ENCODE data around the gene TGM2.

Gene TGM2

DNA sequence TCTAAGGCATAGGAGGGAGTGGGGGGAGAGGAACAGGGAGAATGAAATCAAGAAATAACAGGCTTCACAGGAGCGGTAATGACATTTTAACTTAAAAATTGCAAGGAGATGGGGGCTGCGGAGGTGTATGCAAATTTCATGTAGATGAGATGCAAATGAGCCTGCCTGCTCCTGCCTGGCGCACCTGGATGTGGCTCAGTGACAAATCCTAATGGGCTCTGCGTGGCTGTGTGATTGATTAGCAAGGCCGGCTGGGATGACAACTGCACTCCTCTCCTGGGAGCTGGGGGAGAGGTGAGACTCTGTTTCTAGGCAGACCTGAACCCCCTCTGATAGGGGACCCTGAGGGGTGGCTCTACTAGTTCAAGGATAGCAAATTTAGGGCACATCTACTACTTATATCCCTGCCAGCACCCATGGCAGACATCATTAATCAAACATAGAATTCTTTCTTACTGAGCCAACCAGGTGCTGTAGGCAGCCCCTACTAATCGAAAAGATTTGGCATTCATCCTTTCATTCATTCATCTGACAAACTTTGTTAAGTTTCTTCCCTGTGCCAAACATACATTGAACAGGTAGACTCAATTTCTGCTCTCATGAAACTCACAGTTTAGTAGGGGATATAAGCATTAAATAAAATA lies 38.4 kb upstream of the TGM2 start:
- no peaks in the 10 kb centered on the region for H3K9me3 Mint-ChIP-seq (ENCODE audit: low read depth)
- no peak overlapping the region for H3K27ac Mint-ChIP-seq
- no peaks in the 10 kb centered on the region for H3K36me3 Mint-ChIP-seq
- H3K27me3 Mint-ChIP-seq, result peaks cover 1% of the 10 kb centered on the region
- H3K4me3 Mint-ChIP-seq, result no peak overlapping the region
- H3K4me1 Mint-ChIP-seq (ENCODE audit: low read depth), result no peaks in the 10 kb centered on the region

DNA sequence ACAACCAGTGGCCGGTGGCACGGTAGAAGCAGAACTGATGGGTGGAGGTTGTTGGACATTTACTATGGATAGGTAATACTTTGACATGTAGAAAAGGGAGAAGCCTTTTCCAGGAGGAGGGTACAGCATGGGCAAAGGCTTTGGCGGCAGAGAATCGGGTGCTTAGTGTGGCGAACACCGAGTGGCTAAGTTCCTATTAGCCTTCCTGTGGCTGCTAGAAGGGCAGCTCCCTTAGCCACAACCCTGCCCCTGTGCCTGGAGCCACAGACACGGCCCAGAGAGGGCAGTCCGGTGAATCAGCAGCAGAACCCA lies 37.9 kb upstream of the TGM2 start:
- Mint-ChIP-seq H3K4me3 (no peak overlapping the region), H3K9me3 (ENCODE audit: low read depth) (no peaks in the 10 kb centered on the region), H3K27me3 (peaks cover 1% of the 10 kb centered on the region), H3K27ac (no peak overlapping the region), H3K4me1 (ENCODE audit: low read depth) (no peaks in the 10 kb centered on the region), H3K36me3 (no peaks in the 10 kb centered on the region)

DNA sequence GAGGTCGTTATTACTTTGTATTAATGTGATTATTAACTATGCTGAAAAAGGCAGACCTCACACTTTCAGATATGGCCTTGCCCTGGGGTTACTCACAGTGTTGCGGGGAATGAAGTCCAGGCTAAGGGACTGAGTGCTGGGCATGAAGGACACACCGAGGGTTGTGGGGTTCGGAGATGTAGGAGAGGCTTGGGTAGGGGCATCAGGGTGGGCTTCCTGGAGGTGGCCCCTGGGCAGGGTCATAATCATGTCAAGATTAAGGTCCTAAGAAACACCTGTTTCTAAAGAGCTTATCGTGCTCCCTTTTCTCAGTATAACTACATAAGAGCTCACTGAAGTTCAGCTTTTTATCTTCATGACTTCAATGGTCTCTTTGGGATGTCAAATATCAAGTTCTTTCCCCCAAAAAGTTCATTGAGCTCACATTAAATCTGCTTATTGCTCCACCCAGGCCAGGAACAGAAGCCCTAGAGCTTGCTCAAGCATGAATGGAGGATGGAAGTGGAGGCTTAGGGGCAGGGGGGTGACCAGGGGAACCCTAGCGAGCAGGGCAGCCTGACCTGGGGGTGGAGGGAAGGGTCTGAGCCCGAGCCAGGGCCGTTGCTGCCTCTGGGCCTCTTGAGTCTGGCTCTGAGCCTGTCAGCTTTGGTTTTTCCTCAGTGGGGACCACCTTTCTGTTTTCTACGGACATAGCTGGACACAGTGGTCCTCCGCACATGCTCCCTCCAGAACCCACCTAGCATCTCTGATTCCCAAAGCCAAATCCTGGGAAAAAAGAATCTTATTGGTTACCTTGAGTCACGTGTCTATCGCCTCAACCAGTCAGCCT lies 37.3 kb upstream of the TGM2 start:
- no peak overlapping the region for H3K27ac Mint-ChIP-seq
- H3K4me1 Mint-ChIP-seq (ENCODE audit: low read depth), result no peaks in the 10 kb centered on the region
- no peaks in the 10 kb centered on the region for H3K9me3 Mint-ChIP-seq (ENCODE audit: low read depth)
- no peaks in the 10 kb centered on the region for H3K36me3 Mint-ChIP-seq
- H3K27me3 Mint-ChIP-seq, result no peaks in the 10 kb centered on the region
- no peak overlapping the region for H3K4me3 Mint-ChIP-seq

DNA sequence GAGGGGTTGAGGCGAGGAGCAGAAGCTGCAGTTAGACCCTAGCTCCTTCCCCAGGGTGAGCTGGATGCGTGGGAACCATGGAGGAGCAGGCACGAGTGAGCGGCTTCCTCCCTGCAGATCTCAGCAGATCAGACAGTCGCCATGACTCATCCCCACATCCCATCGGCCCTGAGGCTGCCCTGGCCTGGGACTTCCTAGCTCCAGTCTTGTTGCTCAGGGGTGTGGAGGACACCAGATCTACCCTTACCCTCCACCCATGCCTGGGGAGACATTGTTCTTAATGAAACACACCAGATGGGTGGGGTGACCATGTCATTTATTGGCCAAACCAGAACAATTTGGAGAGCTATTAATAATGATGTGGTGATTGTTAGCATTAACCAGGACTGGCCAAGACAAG lies 36.3 kb upstream of the TGM2 start:
- Mint-ChIP-seq H3K9me3 (ENCODE audit: low read depth) (no peaks in the 10 kb centered on the region), H3K36me3 (no peaks in the 10 kb centered on the region), H3K4me3 (no peak overlapping the region), H3K27ac (no peak overlapping the region), H3K27me3 (no peaks in the 10 kb centered on the region), H3K4me1 (ENCODE audit: low read depth) (no peaks in the 10 kb centered on the region)

DNA sequence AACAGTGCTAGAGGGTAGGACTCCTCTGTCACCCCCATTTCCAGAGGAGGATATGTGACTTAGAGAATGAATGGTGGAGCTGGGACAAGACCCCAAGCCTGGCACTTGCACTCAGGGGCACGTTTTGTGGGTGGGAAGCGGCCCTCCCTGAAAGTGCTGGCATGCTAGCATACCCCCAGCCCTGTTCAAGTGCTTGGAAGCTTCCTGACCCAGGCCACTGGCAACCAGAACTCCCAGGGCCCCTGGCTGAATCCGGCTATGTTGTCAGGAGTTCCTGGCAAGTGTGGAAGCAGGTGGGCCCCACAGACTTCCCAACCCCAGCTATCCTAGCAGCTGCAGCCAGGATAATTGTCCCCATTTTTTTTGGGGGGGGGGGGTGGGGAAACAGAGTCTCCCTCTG lies 35.6 kb upstream of the TGM2 start:
- H3K9me3 Mint-ChIP-seq (ENCODE audit: low read depth), result no peaks in the 10 kb centered on the region
- H3K4me3 Mint-ChIP-seq, result no peak overlapping the region

DNA sequence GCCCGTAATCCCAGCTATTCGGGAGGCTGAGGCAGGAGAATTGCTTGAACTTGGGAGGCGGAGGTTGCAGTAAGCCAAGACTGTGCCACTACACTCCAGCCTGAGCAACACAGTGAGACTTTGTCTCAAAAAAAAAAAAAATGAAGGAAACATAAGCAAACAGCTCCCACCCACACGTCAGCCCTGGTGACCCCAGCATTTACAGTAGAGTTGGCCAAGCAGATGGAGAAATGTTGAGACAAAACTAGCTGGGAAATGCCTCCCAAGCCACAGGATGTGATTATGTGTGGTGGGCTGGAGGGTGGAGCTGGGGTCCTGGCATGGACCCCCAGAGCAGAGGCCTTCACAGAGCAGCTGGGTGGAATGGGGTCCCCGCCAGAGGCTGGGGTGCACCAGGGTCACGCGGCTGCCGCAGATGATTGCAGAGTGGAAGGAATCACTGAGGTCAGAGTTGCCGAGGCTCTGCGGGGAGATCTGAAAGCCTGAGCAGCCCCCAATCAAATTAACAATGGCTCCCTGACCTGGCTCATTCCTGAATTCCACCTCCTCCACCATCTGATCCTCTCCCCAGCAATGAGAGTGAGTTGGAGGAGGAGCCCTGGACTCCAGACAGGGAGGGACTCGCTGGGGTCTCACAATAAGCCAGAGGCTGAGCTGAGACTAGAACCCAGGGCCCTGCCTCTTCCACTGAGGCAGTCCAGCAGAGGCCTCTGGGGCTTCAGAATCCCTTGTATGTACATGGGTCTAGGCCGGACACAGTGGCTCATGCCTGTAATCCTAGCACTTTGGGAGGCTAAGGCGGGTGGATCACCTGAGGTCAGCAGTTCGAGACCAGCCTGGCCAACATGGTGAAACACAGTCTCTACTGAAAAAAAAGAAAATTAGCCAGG lies 34.7 kb upstream of the TGM2 start:
- no peaks in the 10 kb centered on the region for H3K4me1 Mint-ChIP-seq (ENCODE audit: low read depth)
- no peaks in the 10 kb centered on the region for H3K9me3 Mint-ChIP-seq (ENCODE audit: low read depth)
- no peaks in the 10 kb centered on the region for H3K36me3 Mint-ChIP-seq
- no peak overlapping the region for H3K4me3 Mint-ChIP-seq
- H3K27me3 Mint-ChIP-seq, result no peaks in the 10 kb centered on the region
- H3K27ac Mint-ChIP-seq, result no peak overlapping the region

More for the DNA sequence above, 35.6 kb upstream of the TGM2 start:
- Mint-ChIP-seq H3K27me3 (no peaks in the 10 kb centered on the region), H3K27ac (no peak overlapping the region), H3K4me1 (ENCODE audit: low read depth) (no peaks in the 10 kb centered on the region), H3K36me3 (no peaks in the 10 kb centered on the region)

DNA sequence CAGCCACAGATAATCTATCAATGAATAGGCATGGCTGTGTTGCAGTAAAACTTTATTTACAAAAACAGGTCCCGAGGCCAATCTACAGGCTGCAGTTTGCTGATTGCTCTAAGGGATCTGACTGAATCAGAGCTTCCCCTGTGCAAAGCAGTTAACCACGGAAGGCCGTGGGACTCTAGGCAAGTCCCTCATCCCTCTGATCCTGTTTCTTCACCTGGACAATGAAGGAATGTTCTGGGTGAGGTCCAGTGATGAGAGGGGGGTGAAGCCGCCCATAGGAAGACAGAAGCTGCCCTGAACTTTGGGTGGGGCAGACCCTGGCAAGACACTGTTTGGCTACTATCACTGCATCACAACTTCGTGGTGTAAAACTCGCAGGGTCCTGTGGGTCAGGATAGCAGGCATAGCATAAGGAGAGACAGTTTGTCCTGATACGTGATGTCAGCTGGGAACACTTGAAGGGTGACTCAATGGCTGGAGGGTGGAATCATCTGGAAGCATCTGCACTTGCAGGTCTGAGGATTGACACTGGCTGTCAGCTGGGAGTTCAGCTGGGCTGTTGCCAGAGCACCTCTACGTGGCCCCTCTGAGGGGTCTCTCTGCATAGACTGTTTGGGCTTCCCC lies 33.3 kb upstream of the TGM2 start:
- no peaks in the 10 kb centered on the region for H3K27me3 Mint-ChIP-seq
- no peaks in the 10 kb centered on the region for H3K36me3 Mint-ChIP-seq
- H3K27ac Mint-ChIP-seq, result no peak overlapping the region

DNA sequence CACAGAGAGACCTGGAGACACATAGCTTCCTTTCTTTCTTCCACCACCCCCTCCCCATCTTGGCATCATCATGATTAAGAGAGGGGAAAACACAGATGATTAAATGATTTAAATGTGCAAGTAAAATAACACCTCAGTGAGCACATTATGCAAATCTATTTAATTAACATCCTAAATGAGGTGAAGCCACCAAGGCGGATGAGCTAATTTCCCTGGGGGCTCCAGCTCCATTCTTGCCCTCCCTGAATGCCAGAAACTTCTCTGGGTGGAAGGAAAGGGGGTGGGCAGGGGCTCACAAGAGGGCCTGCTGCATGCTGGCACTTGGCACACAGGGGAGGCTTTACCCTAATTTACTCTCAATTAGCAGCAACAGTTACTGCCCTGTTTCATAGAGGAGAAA lies 32.5 kb upstream of the TGM2 start:
- Mint-ChIP-seq H3K4me3 (no peak overlapping the region), H3K9me3 (ENCODE audit: low read depth) (no peaks in the 10 kb centered on the region), H3K4me1 (ENCODE audit: low read depth) (no peaks in the 10 kb centered on the region), H3K27ac (no peak overlapping the region), H3K27me3 (no peaks in the 10 kb centered on the region), H3K36me3 (no peaks in the 10 kb centered on the region)

More for the DNA sequence above, 33.3 kb upstream of the TGM2 start:
- no peaks in the 10 kb centered on the region for H3K4me1 Mint-ChIP-seq (ENCODE audit: low read depth)
- H3K4me3 Mint-ChIP-seq, result no peak overlapping the region
- H3K9me3 Mint-ChIP-seq (ENCODE audit: low read depth), result no peaks in the 10 kb centered on the region

DNA sequence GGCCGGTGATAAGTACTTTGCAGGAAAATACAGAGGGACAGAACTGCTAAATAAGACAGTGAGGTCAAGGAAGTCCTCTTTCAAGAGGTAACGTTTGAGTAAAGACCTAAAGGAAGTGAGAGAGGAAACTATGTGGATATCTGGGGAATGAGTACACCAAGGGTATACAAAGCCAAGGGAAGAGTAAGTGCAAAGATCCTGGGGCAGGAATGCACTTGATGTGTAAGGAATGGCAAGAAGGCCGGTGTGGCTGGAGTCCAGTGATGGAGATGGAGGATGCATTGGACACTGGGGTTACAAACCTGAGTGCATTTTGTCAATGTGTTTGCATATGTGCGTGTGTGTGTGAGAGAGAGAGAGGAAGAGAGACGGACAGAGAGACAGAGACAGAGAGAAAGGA lies 32.1 kb upstream of the TGM2 start:
- Mint-ChIP-seq H3K9me3 (ENCODE audit: low read depth) (no peaks in the 10 kb centered on the region), H3K4me1 (ENCODE audit: low read depth) (no peaks in the 10 kb centered on the region), H3K36me3 (no peaks in the 10 kb centered on the region), H3K27me3 (no peaks in the 10 kb centered on the region), H3K27ac (no peak overlapping the region), H3K4me3 (no peak overlapping the region)

DNA sequence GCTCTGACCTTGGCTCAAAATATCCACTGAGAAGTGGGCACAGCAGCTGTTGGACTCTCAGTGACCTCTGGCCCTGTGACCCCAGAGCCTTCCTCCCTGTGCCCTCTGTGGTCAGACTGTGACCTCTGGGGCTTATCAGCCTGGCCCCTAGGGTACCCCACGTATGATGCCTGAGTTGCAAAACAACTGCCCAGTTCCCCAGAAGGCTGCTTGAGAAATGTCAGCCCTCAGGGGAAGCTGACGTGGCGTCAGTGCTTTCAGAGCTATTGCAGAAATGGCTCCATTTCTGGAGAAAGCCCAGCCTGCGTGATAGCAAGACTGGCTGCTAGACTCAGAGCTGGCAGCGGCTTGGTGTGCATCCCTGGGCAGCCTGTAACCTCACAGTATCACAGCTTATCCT lies 31.5 kb upstream of the TGM2 start:
- Mint-ChIP-seq H3K4me1 (ENCODE audit: low read depth) (no peaks in the 10 kb centered on the region), H3K36me3 (no peaks in the 10 kb centered on the region), H3K9me3 (ENCODE audit: low read depth) (no peaks in the 10 kb centered on the region), H3K4me3 (no peak overlapping the region), H3K27ac (no peak overlapping the region), H3K27me3 (no peaks in the 10 kb centered on the region)

DNA sequence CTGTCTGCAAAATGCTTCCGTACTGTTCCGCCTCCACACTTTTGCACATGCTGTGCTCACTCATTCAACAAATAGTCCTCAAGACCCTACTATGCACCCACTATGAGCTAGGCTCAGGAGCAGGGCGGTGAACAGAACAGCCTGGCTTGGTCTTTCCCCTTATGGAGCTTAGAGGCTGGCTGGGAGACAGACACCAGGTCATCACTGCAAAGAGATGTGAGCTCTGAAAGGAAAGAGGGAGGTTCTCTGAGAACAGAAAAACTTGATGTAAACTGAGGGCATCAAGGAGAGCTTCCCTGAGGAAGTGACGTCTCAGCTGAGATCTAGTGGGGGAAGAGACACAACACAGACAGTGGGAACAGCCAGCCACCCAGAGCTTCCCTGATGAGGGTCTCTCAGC lies 31.0 kb upstream of the TGM2 start:
- Mint-ChIP-seq H3K27me3 (no peaks in the 10 kb centered on the region), H3K9me3 (ENCODE audit: low read depth) (no peaks in the 10 kb centered on the region), H3K4me3 (no peak overlapping the region), H3K27ac (no peak overlapping the region), H3K36me3 (no peaks in the 10 kb centered on the region), H3K4me1 (ENCODE audit: low read depth) (no peaks in the 10 kb centered on the region)

DNA sequence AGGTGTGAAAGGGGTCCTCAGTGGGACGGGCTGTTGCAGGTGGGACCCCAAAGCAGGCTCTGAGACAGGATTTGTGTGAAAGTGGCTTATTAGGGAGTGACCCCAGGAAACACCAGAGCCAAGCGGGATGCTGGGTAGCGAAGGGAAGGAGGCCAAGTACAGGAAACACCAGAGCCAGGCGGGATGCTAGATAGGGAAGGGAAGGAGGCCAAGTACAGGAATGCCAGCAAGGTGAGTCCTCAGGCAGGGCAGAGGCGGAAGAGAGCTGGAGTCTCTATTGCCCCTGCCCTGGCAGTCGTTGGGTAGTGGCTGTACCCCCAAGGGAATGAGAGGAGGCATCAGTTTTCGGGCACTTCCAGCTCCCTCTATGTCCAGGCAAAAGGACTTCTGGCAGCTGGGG lies 30.5 kb upstream of the TGM2 start:
- Mint-ChIP-seq H3K4me1 (ENCODE audit: low read depth) (no peaks in the 10 kb centered on the region), H3K9me3 (ENCODE audit: low read depth) (no peaks in the 10 kb centered on the region), H3K4me3 (no peak overlapping the region), H3K36me3 (no peaks in the 10 kb centered on the region), H3K27me3 (no peaks in the 10 kb centered on the region), H3K27ac (no peak overlapping the region)

DNA sequence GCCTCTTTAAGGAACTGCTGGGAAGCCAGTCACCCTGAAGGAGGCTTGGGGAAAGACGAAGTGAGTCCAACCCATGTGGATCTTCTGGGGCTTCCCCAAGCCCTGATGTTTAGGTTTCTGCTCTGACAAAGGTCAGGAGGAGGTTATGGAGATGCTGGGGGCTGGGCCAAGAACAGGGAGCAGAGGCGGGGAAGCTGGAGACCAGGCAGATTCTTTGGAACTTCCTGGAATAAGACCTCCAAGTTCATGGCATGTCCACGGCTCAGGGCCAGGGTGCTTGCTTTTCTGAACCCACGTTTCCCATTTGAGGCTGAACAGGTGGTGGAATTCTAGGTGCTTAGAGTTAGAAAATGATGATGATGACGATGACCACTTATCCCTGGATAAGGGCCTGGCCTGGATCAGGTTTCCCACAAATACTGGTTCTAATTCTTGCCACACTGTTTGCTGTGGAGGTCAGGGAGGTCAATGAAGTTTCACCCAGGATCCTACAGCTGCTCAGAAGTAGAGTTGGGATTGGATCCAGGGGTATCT lies 30.0 kb upstream of the TGM2 start:
- Mint-ChIP-seq H3K4me3 (no peak overlapping the region), H3K27me3 (no peaks in the 10 kb centered on the region)

DNA sequence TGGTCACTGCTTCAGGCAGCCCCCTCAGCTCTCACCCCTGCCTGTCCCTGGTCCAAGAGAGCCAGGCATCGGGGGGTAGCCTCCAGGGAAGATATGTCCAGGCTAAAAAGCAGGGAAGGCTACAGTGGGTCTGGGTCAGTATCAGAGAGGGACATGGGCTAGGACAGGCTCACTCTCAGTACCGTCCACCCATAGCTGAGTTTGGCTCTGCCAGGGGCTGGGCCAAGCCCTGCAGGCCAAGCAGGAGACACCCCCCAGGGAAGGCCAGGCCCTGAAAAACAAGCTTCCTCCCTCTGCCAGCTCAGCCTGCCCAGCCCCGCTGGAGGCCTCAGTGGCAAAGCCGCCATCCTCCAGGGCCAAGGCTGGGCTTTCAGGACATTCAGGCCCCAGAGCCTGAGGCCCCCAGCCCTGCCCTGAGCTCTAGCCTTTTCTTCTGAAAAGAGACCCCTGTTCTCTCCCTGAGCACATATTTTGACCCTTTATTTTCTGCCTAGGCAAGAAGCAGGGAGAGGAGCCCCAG lies 28.6 kb upstream of the TGM2 start:
- Mint-ChIP-seq H3K27ac (no peak overlapping the region), H3K4me1 (ENCODE audit: low read depth) (no peaks in the 10 kb centered on the region), H3K36me3 (no peaks in the 10 kb centered on the region), H3K9me3 (ENCODE audit: low read depth) (no peaks in the 10 kb centered on the region), H3K4me3 (no peak overlapping the region), H3K27me3 (no peaks in the 10 kb centered on the region)

More for the DNA sequence above, 30.0 kb upstream of the TGM2 start:
- Mint-ChIP-seq H3K27ac (no peak overlapping the region), H3K9me3 (ENCODE audit: low read depth) (no peaks in the 10 kb centered on the region), H3K4me1 (ENCODE audit: low read depth) (no peaks in the 10 kb centered on the region), H3K36me3 (no peaks in the 10 kb centered on the region)

Measured in activated naive CD8-positive, alpha-beta T cell (primary cell).